RWPE2 (cell line): ENCODE data around the gene PIP5K1A.

Experiments used
- ATAC-seq: fragments of 200-7000 bp; cut with Tn5 transposase; 3 replicates; pipeline ENCODE4 v1.9.1; 2021; ENCODE audit warnings: low read depth
- DNase-seq: peaks from one replicate; pipeline ENCODE4 v3.0.0-alpha.2; 2020; ENCODE audit warnings: low spot score
- H3K27ac ChIP-seq: fragments of 450-650 bp; 2 replicates; pipeline ENCODE4 v1.5.1; 2017; ENCODE audit warnings: mild to moderate bottlenecking; ENCODE audit not compliant: poor library complexity, severe bottlenecking
- H3K27me3 ChIP-seq: fragments of 250-450 bp; sonication (Bioruptor Pico); 2 replicates; pipeline ENCODE4 v1.5.1; 2021; ENCODE audit warnings: mild to moderate bottlenecking, moderate library complexity; ENCODE audit not compliant: insufficient read depth, poor library complexity, severe bottlenecking
- H3K36me3 ChIP-seq: fragments of 250-450 bp; sonication (Bioruptor Pico); 2 replicates; pipeline ENCODE4 v1.5.1; 2020; ENCODE audit warnings: low read depth, mild to moderate bottlenecking, moderate library complexity
- H3K4me1 ChIP-seq: fragments of 250-450 bp; sonication (Bioruptor Pico); 2 replicates; pipeline ENCODE4 v1.5.1; 2021; ENCODE audit warnings: mild to moderate bottlenecking, moderate library complexity; ENCODE audit not compliant: insufficient read depth, poor library complexity, severe bottlenecking
- H3K4me3 ChIP-seq: fragments of 250-450 bp; sonication (Bioruptor Pico); 2 replicates; pipeline ENCODE4 v1.5.1; 2021; ENCODE audit warnings: mild to moderate bottlenecking, moderate library complexity; ENCODE audit not compliant: severe bottlenecking
- H3K9me3 ChIP-seq: fragments of 250-450 bp; sonication (Bioruptor Pico); 2 replicates; pipeline ENCODE4 v1.5.1; 2021; ENCODE audit warnings: mild to moderate bottlenecking, moderate library complexity; ENCODE audit not compliant: severe bottlenecking
- CTCF ChIP-seq: fragments of 450-650 bp; IDR thresholded peaks from one replicate; pipeline ENCODE4 v1.5.1; 2017; ENCODE audit warnings: mild to moderate bottlenecking, moderate library complexity; ENCODE audit not compliant: poor library complexity, severe bottlenecking

The PIP5K1A gene

DNA sequence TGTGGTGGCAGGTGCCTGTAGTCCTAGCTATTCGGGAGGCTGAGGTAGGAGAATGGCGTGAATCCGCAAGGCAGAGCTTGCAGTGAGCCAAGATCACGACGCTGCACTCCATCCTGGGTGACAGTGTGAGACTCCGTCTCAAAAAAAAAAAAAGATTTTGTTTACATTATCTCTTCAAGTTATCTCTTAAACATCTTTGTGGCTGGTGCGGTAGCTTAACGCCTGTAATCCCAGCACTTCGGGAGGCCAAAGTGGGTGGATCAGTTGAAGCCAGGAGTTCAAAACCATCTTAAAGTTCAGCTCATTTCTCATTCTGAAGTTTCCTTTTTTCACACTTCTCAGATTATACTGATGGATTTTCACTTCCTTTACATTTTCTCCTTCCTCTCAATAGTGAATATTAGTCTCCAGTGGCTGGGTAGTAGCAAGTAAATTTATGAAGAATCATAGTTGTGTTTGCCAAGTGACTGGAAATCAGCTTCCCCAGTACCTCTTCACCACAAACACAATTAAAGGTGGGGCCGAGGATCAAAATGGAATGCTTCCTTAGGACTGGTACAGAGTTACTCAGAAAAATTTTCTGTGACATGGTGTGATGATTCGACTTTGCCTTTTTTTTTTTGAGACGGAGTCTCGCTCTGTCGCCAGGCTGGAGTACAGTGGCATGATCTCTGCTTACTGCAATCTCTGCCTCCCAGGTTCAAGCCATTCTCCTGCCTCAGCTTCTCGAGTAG is 13.8 kb downstream of the PIP5K1A start:
- Histone ChIP-seq H3K4me3 (no peak overlapping the region), H3K4me1 (peaks cover 7% of the 10 kb centered on the region), H3K36me3 (peaks cover 89% of the 10 kb centered on the region), H3K9me3 (no peaks in the 10 kb centered on the region), H3K27ac (no peak overlapping the region), H3K27me3 (no peaks in the 10 kb centered on the region)
- peak; percentile 25; the same call in 1 of the 3 replicates for ATAC-seq
- TF ChIP-seq CTCF = no peak
- no peak for DNase-seq

DNA sequence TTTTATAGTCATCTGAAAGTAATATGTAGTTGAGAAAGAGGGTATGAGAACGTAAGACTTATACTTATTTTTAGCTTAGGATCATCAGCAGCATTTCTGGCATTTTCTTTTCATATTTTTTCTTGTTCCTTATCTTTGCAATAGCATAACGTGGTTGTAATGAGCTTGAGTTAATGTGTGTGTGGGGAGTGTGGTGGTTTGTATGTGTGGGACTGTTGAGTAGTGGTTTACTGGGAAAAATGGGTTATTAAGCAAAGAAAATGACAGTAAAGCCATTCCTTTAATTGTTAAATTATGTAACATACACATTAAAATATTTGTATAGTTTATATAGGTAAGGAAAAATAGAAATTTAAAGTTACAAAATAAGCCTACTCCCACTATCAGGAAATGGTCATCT is 15.2 kb downstream of the PIP5K1A start:
- no peak for DNase-seq
- Histone ChIP-seq H3K36me3 (peaks cover 89% of the 10 kb centered on the region), H3K4me3 (no peak overlapping the region), H3K27me3 (no peaks in the 10 kb centered on the region), H3K27ac (no peak overlapping the region), H3K9me3 (no peaks in the 10 kb centered on the region), H3K4me1 (peaks cover 7% of the 10 kb centered on the region)
- no peak for ATAC-seq
- TF ChIP-seq CTCF = no peak

GRCh38 chr1:151221616-151222015 is 23.3 kb downstream of the PIP5K1A start:
- no peaks in the 10 kb centered on the region for H3K27me3 ChIP-seq
- H3K27ac ChIP-seq = no peak overlapping the region
- peaks cover 85% of the 10 kb centered on the region for H3K36me3 ChIP-seq
- H3K4me1 ChIP-seq = no peaks in the 10 kb centered on the region
- no peak for DNase-seq
- no peak for ATAC-seq
- no peaks in the 10 kb centered on the region for H3K9me3 ChIP-seq
- no peak for TF ChIP-seq CTCF
- no peak overlapping the region for H3K4me3 ChIP-seq

- Histone ChIP-seq H3K9me3 (no peaks in the 10 kb centered on the region), H3K27ac (no peak overlapping the region), H3K27me3 (no peaks in the 10 kb centered on the region), H3K4me3 (no peak overlapping the region), H3K36me3 (peaks cover 87% of the 10 kb centered on the region), H3K4me1 (no peaks in the 10 kb centered on the region)
- DNase-seq (no peak), ATAC-seq (no peak)
- no peak for TF ChIP-seq CTCF
Measured at GRCh38 chr1:151222130-151222529, 23.8 kb downstream of the PIP5K1A start.

DNA sequence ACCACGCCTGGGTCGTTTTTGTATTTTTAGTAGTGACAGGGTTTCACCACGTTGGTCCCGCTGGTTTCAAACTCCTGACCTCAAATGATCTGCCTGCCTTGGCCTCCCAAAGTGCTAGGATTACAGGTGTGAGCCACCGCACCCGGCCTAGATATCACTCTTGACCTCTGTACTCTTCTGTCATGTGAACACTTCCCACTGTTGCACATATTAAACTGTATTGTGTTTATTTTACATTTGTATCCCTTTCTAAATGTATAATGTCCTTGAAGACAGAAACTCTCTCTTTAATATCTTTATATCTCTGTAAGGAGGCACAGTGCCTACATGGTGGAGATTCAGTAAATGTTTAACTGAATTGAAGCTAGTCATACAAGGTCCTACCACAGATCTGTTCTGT is 36.9 kb downstream of the PIP5K1A start:
- Histone ChIP-seq H3K4me1 (no peaks in the 10 kb centered on the region), H3K9me3 (no peaks in the 10 kb centered on the region), H3K27ac (no peak overlapping the region), H3K4me3 (no peak overlapping the region), H3K36me3 (peaks cover 100% of the 10 kb centered on the region), H3K27me3 (no peaks in the 10 kb centered on the region)
- DNase-seq (no peak), ATAC-seq (no peak)
- TF ChIP-seq CTCF = no peak
